ENCODE results near the gene PRR5.
"Not testable (repeated sequence)": the region's sequence is repeated elsewhere in the genome, so short reads cannot be mapped to it uniquely, and the experiment has no call there.

PRR5 gene

GRCh38 chr22:44737406-44738346 lies 35.7 kb downstream of the PRR5 start:
- in situ Hi-C loops (cut with HindIII; ENCODE audit: low sequenced_read_pairs): no loop called here
- H3K4me3 ChIP-seq (ENCODE audit: low read depth, low read length): no peak overlapping the region
- no peak for DNase-seq (ENCODE audit: low read depth)
- no peak for TF ChIP-seq CTCF (IDR thresholded peaks at IDR 0.05; ENCODE audit: low read depth, low read length, missing control alignments)

- no peak overlapping the region for H3K4me3 ChIP-seq (ENCODE audit: low read depth, low read length)
- in situ Hi-C loops (cut with HindIII; ENCODE audit: low sequenced_read_pairs): no loop called here
- TF ChIP-seq CTCF (IDR thresholded peaks at IDR 0.05; ENCODE audit: low read depth, low read length, missing control alignments): no peak
- no peak for DNase-seq (ENCODE audit: low read depth)
Observed at GRCh38 chr22:44738347-44738715, 36.3 kb downstream of the PRR5 start.

GRCh38 chr22:44739024-44739423 lies 37.0 kb downstream of the PRR5 start:
- H3K4me3 ChIP-seq (ENCODE audit: low read depth, low read length): no peak overlapping the region
- in situ Hi-C loops (cut with HindIII; ENCODE audit: low sequenced_read_pairs): no loop called here
- no peak for DNase-seq (ENCODE audit: low read depth)
- no peak for TF ChIP-seq CTCF (IDR thresholded peaks at IDR 0.05; ENCODE audit: low read depth, low read length, missing control alignments)

DNA sequence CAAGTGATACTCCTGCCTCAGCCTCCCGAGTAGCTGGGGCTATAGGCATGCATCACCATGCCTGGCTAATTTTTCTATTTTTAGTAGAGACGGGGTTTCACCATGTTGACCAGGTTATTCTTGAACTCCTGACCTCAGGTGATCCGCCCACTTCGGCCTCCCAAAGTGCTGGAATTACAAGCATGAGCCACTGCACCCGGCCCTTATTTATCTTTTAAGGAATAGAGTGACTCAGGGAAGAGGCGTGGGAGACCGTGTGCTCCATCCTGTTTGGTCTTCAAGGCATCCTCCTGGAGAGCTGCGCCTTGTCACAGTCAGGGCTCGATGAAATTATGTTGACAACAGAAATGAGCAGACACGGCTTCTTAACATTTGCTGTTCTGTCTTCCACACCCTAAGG lies 37.7 kb downstream of the PRR5 start:
- DNase-seq (ENCODE audit: low read depth); in situ Hi-C loops (cut with HindIII; ENCODE audit: low sequenced_read_pairs); H3K4me3 ChIP-seq (ENCODE audit: low read depth, low read length): not testable (repeated sequence)

DNA sequence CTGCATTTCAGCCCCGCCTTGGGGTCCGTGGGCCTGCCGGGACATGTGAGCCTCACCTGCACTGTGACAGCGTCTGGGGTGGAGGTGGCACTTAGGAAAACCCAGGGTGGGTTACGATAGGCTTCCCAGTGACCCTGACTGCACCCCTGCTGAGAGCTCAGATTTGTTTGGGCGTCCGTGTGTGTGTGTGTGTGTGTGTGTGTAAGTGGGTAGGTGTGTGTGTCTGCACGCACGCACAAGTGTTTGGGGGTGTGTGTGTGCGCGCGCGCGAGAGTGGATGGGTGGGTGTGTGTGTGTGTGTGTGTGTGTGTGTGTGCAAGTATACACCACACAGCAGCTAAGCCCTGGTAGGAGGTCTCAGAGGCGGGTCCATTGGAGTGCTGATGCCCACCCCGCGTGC lies 38.3 kb downstream of the PRR5 start:
- in situ Hi-C loops (cut with HindIII; ENCODE audit: low sequenced_read_pairs): no loop called here
- DNase-seq (ENCODE audit: low read depth): no peak
- H3K4me3 ChIP-seq (ENCODE audit: low read depth, low read length): no peak overlapping the region
- TF ChIP-seq CTCF (IDR thresholded peaks at IDR 0.05; ENCODE audit: low read depth, low read length, missing control alignments): no peak

DNA sequence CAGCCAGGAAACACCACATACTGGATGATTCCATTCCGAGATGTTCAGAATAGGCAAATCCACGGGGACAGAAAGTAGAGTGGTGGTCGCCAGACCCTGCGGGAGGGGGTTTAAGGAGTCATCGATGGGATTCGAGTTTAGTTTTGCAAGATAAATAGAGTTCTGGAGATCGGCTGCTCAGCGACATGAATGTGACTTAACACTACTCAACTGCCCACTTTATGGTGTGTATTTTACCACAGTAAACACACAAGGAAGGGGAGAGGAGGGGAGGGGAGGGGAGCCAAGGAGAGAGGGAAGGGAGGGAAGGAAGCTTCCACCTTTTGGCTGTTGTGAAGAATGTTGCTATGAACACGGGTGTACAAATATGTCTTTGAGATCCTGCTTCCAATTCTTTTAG lies 39.9 kb downstream of the PRR5 start:
- in situ Hi-C loops (cut with HindIII; ENCODE audit: low sequenced_read_pairs): no loop called here
- no peak overlapping the region for H3K4me3 ChIP-seq (ENCODE audit: low read depth, low read length)
- no peak for TF ChIP-seq CTCF (IDR thresholded peaks at IDR 0.05; ENCODE audit: low read depth, low read length, missing control alignments)
- no peak for DNase-seq (ENCODE audit: low read depth)

GRCh38 chr22:44743247-44743646 lies 41.2 kb downstream of the PRR5 start:
- TF ChIP-seq CTCF (IDR thresholded peaks at IDR 0.05; ENCODE audit: low read depth, low read length, missing control alignments): no peak
- DNase-seq (ENCODE audit: low read depth): no peak
- H3K4me3 ChIP-seq (ENCODE audit: low read depth, low read length): no peak overlapping the region
- in situ Hi-C loops (cut with HindIII; ENCODE audit: low sequenced_read_pairs): no loop called here

All from astrocyte of the cerebellum (primary cell).